Psoas muscle (tissue), 8 donors: Measurements from ENCODE around the gene HMGN5. TPM values are rescaled to one million over a fixed set of nuclear protein-coding genes. Genes with fewer than 3 reads are reported as not detected.

Source experiments
- ATAC-seq, 4 donors: fragments of 200-7000 bp; cut with Tn5 transposase; one replicate each; pipeline ENCODE4 v1.9.1; 2020; ENCODE audit warnings: moderate library complexity in 3 of 4, mild to moderate bottlenecking in 2 of 4
- DNase-seq, 2 donors: peaks; one replicate each; pipeline ENCODE4 v3.0.0-alpha.2; 2020
- H3K27ac ChIP-seq: fragments of 200-600 bp; one replicate; pipeline ENCODE4 v1.8.0; 2022
- H3K27me3 ChIP-seq, 3 donors: fragments of 200-600 bp in 1 of 3; one replicate each; pipeline versions ENCODE4 v1.6.1 to v1.8.0; 2013 to 2022; ENCODE audit warnings: low read length in 2 of 3, mild to moderate bottlenecking in 2 of 3, moderate library complexity in 1 of 3; ENCODE audit not compliant: insufficient read depth in 3 of 3
- H3K36me3 ChIP-seq, 2 donors: fragments of 200-600 bp in 1 of 2; one replicate each; pipeline versions ENCODE4 v1.6.1 to v1.8.0; 2013 to 2022; ENCODE audit warnings: low read depth in 1 of 2, mild to moderate bottlenecking in 1 of 2, moderate library complexity in 1 of 2; ENCODE audit not compliant: insufficient read depth in 1 of 2
- H3K4me1 ChIP-seq: fragments of 200-600 bp; one replicate; pipeline ENCODE4 v1.8.0; 2022
- H3K4me3 ChIP-seq: fragments of 200-600 bp; one replicate; pipeline ENCODE4 v1.8.0; 2022; ENCODE audit warnings: mild to moderate bottlenecking
- H3K9me3 ChIP-seq: fragments of 200-600 bp; one replicate; pipeline ENCODE4 v1.8.0; 2022
- CTCF ChIP-seq: fragments of 200-600 bp; IDR thresholded peaks from one replicate; pipeline ENCODE4 v1.8.0; 2022; ENCODE audit warnings: antibody characterized with exemption
- WGBS, 3 donors: extraction: QIAGEN DNeasy Blood & Tissue Kit; methylation state at CpG; one replicate each; pipeline versions ENCODE4 v1.1.6 to v1.1.7; 2013; 5-methylcytosine and 5-hydroxymethylcytosine counted together
- intact Hi-C, 2 donors: fragments of 100-400 bp; cut with DNase I; formaldehyde crosslinking; loops; one replicate each; pipeline versions ENCODE4 v1.11.0 to v1.14.2; 2022
- polyA plus RNA-seq, 3 donors: library from polyadenylated mRNA; stranded (reverse); fragments of 200-250 nt; gene quantifications; one replicate each; pipeline ENCODE4 v1.2.3, GENCODE V29; 2013
- total RNA-seq, 4 donors: library from RNA; stranded (reverse); fragmentation: NEBNext Ultra II Directional in 2 of 4; extraction: Animal tissue kit (Norgen Biotek cat#: 25700) in 2 of 4; gene quantifications; one replicate each; pipeline versions ENCODE4 v1.2.1 to v1.2.4, GENCODE V29; 2021 to 2023
- donor health status: healthy with polysubstance abuse.
- donor health status: DM: no; HTN: no; CAD: no; lungs with moderate emphysema.
- donor health status: Bipolar disorder and iron deficiency.
- donor health status: healthy.
- donor health status: DM: yes; HTN: yes; CAD: no.
- donor health status: DM: no; HTN: no; CAD: no.
- donor health status: DM: no; HTN: no; CAD: no.
- donor health status: DM: yes; HTN: yes; CAD: no.

HMGN5 gene
- total and polyA plus RNA-seq, 7 donors: 0.78 to 7.9 (median 1.8) TPM

- no peaks in the 10 kb centered on the region for H3K9me3 ChIP-seq
- no peak for ATAC-seq
- DNase-seq: no peak
- no peak for TF ChIP-seq CTCF
- no peaks in the 10 kb centered on the region for H3K36me3 ChIP-seq
- no peak overlapping the region for H3K27ac ChIP-seq
- WGBS, 3 donors: 11 to 38% (median 28%) methylated on average over 1 of the region's 1 CpG
- no peaks in the 10 kb centered on the region for H3K4me1 ChIP-seq
- intact Hi-C loops: no loop called here
- H3K27me3 ChIP-seq: no peaks in the 10 kb centered on the region
- H3K4me3 ChIP-seq: no peak overlapping the region
Measured at GRCh38 chrX:81215685-81216084, 14.0 kb upstream of the HMGN5 start.

GRCh38 chrX:81208916-81209315 is 7.2 kb upstream of the HMGN5 start:
- DNase-seq (no peak), ATAC-seq (no peak)
- TF ChIP-seq CTCF: no peak
- Histone ChIP-seq H3K4me3 (no peak overlapping the region), H3K4me1 (no peaks in the 10 kb centered on the region), H3K27ac (no peak overlapping the region), H3K27me3 (no peaks in the 10 kb centered on the region), H3K36me3 (no peaks in the 10 kb centered on the region), H3K9me3 (no peaks in the 10 kb centered on the region)
- WGBS, 3 donors: 64 to 96% (median 88%) methylated on average over 8 of the region's 8 CpGs
- intact Hi-C loops: loop anchor here in 1 of 2 donors (10.0 kb wide), 1 partner anchor 334 kb away; no protein-coding TSS in a partner anchor

GRCh38 chrX:81206476-81206875 is 4.8 kb upstream of the HMGN5 start:
- no peak for DNase-seq
- ATAC-seq: no peak
- intact Hi-C loops: loop anchor here in 1 of 2 donors (10.0 kb wide), 1 partner anchor 332 kb away; no protein-coding TSS in a partner anchor
- no peaks in the 10 kb centered on the region for H3K4me1 ChIP-seq
- no peak overlapping the region for H3K27ac ChIP-seq
- no peak overlapping the region for H3K4me3 ChIP-seq
- H3K27me3 ChIP-seq: no peaks in the 10 kb centered on the region
- 24 to 47% (median 46%) methylated on average over 1 of the region's 1 CpG for WGBS, 3 donors
- TF ChIP-seq CTCF: no peak
- H3K36me3 ChIP-seq: no peaks in the 10 kb centered on the region
- H3K9me3 ChIP-seq: no peaks in the 10 kb centered on the region

GRCh38 chrX:81205551-81205950 is 3.8 kb upstream of the HMGN5 start:
- no peaks in the 10 kb centered on the region for H3K9me3 ChIP-seq
- WGBS, 3 donors: 65 to 100% (median 96%) methylated on average over 2 of the region's 2 CpGs
- intact Hi-C loops: loop anchor here in 1 of 2 donors (10.0 kb wide), 1 partner anchor 331 kb away; no protein-coding TSS in a partner anchor
- H3K4me1 ChIP-seq: no peaks in the 10 kb centered on the region
- no peak overlapping the region for H3K27ac ChIP-seq
- no peak for TF ChIP-seq CTCF
- no peak overlapping the region for H3K4me3 ChIP-seq
- DNase-seq: no peak
- no peak for ATAC-seq
- no peaks in the 10 kb centered on the region for H3K27me3 ChIP-seq
- no peaks in the 10 kb centered on the region for H3K36me3 ChIP-seq

DNA sequence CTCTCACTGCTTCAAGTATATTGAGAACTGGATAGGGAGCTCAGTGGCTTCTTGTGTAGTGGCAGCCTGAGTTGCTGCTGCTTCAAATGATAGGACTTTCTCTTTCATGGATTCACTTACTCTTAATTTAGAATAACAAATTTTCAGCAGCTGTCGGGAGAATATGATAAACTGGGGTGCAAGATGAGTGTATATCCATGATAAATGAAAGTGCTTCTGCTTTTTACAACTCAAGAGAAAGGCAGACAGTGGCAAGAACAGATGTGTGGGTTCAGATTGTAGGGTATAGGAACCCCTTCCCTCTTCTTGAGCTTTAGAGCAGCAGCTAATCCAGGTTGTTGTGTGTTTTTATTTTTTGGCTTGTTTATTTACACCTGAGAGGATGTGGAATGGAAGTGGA is 1.2 kb upstream of the HMGN5 start:
- no peak for TF ChIP-seq CTCF
- H3K27ac ChIP-seq: peak overlapping the region; percentile 33
- WGBS, 3 donors: 11 to 25% (median 12%) methylated on average over 1 of the region's 1 CpG
- H3K9me3 ChIP-seq: no peaks in the 10 kb centered on the region
- no peaks in the 10 kb centered on the region for H3K27me3 ChIP-seq
- peak overlapping the region; percentile 65 for H3K4me3 ChIP-seq
- ATAC-seq (no peak), DNase-seq (no peak)
- intact Hi-C loops: loop anchor here in 1 of 2 donors (10.0 kb wide), 1 partner anchor 328 kb away; no protein-coding TSS in a partner anchor
- no peaks in the 10 kb centered on the region for H3K36me3 ChIP-seq
- H3K4me1 ChIP-seq: no peaks in the 10 kb centered on the region
